Colonic mucosa (tissue), 4 donors: ENCODE data around the gene TP53I13. TPM values are rescaled to one million over a fixed set of nuclear protein-coding genes. Genes with fewer than 3 reads are reported as not detected.
A peak's percentile ranks its signal among the peaks of the same experiment; 100 is the strongest.

Experiments used
- DNase-seq: peaks from one replicate; pipeline ENCODE4 v3.0.0-alpha.2; 2020
- H3K27ac ChIP-seq: fragments of 200-600 bp; one replicate; pipeline ENCODE4 v1.8.0; 2021
- H3K27me3 ChIP-seq: fragments of 200-600 bp; one replicate; pipeline ENCODE4 v1.8.0; 2021
- H3K36me3 ChIP-seq: fragments of 200-600 bp; one replicate; pipeline ENCODE4 v1.8.0; 2021
- H3K4me1 ChIP-seq: fragments of 200-600 bp; one replicate; pipeline ENCODE4 v1.8.0; 2021; ENCODE audit warnings: mild to moderate bottlenecking
- H3K4me3 ChIP-seq: fragments of 200-600 bp; one replicate; pipeline ENCODE4 v1.8.0; 2021
- H3K9ac ChIP-seq, 2 donors: one replicate each; pipeline ENCODE4 v1.7.0; 2013; ENCODE audit warnings: control low read depth in 2 of 2, low read depth in 2 of 2, low read length in 2 of 2
- H3K9me3 ChIP-seq: fragments of 200-600 bp; one replicate; pipeline ENCODE4 v1.8.0; 2021
- CTCF ChIP-seq: fragments of 200-600 bp; IDR thresholded peaks from one replicate; pipeline ENCODE4 v1.8.0; 2022; ENCODE audit warnings: antibody characterized with exemption, mild to moderate bottlenecking
- intact Hi-C: fragments of 100-400 bp; cut with DNase I; formaldehyde crosslinking; loops from one replicate; pipeline ENCODE4 v1.14.1; 2022
- total RNA-seq, 2 donors: library from RNA; stranded (reverse); fragmentation: NEBNext Ultra II Directional in 1 of 2; extraction: Animal tissue kit (Norgen Biotek cat#: 25700) in 1 of 2; gene quantifications; one replicate each; pipeline ENCODE4 v1.2.1, GENCODE V29; 2021
- donor health status: healthy.
- donor health status: DM: no; HTN: no; CAD: no.
- donor health status: DM: no; HTN: no; CAD: no.

The TP53I13 gene
- total RNA-seq, 2 donors from 2014 or later = 41.2 to 91.2 TPM

DNA sequence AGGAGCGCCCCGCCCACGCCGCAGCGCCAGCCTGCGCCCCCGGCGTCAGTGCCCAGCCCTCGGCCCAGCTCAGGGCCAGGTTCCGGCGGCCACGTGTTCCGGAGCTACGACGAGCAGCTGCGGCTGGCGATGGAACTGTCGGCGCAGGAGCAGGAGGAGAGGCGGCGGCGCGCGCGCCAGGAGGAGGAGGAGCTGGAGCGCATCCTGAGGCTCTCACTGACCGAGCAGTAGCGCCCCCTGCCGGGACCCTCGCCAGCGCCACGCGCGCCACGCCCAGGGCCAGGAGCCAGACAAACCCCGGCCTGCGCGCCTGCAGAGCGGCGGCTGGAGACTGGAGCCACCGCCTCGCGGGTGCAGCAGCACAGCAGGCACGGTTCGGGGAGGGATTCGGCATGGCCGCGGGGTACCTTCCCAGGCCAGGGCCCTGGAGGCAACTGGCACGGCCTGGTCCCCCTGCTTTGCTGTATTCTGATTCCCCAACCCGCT is 44.9 kb downstream of the TP53I13 start:
- Histone ChIP-seq H3K36me3 (no peaks in the 10 kb centered on the region), H3K9ac (peak overlapping the region; percentile 26 to 37), H3K9me3 (no peaks in the 10 kb centered on the region), H3K27me3 (peaks cover 4% of the 10 kb centered on the region), H3K4me1 (peaks cover 20% of the 10 kb centered on the region), H3K4me3 (peak overlapping the region; percentile 31), H3K27ac (no peak overlapping the region)
- peak; percentile 91 for TF ChIP-seq CTCF
- intact Hi-C loops = no loop called here
- peak; percentile 98 for DNase-seq

GRCh38 chr17:29613856-29614255 is 45.4 kb downstream of the TP53I13 start:
- intact Hi-C loops = no loop called here
- Histone ChIP-seq H3K27ac (no peak overlapping the region), H3K4me1 (peaks cover 20% of the 10 kb centered on the region), H3K4me3 (peak overlapping the region; percentile 31), H3K27me3 (peaks cover 4% of the 10 kb centered on the region), H3K36me3 (no peaks in the 10 kb centered on the region), H3K9ac (peak overlapping the region; percentile 26 to 37), H3K9me3 (no peaks in the 10 kb centered on the region)
- no peak for TF ChIP-seq CTCF
- DNase-seq = no peak

- Histone ChIP-seq H3K9me3 (no peaks in the 10 kb centered on the region), H3K9ac (no peak overlapping the region), H3K27ac (no peak overlapping the region), H3K4me3 (no peak overlapping the region), H3K36me3 (no peaks in the 10 kb centered on the region), H3K27me3 (peaks cover 4% of the 10 kb centered on the region), H3K4me1 (peaks cover 20% of the 10 kb centered on the region)
- DNase-seq = no peak
- TF ChIP-seq CTCF = no peak
- intact Hi-C loops = loop anchor here (5.0 kb wide), 1 partner anchor 32 kb away; no protein-coding TSS in a partner anchor
Observed at GRCh38 chr17:29614349-29615047, 46.0 kb downstream of the TP53I13 start.

- peaks cover 4% of the 10 kb centered on the region for H3K27me3 ChIP-seq
- intact Hi-C loops = loop anchor here (5.0 kb wide), 1 partner anchor 33 kb away; no protein-coding TSS in a partner anchor
- H3K4me1 ChIP-seq = peaks cover 20% of the 10 kb centered on the region
- peak; percentile 56 for DNase-seq
- H3K4me3 ChIP-seq = peak overlapping the region; percentile 28
- H3K9me3 ChIP-seq = no peaks in the 10 kb centered on the region
- H3K36me3 ChIP-seq = no peaks in the 10 kb centered on the region
- no peak overlapping the region for H3K9ac ChIP-seq
- TF ChIP-seq CTCF = no peak
- H3K27ac ChIP-seq = no peak overlapping the region
Observed at GRCh38 chr17:29615048-29615385, 46.5 kb downstream of the TP53I13 start.

GRCh38 chr17:29615492-29616299 is 47.2 kb downstream of the TP53I13 start:
- no peaks in the 10 kb centered on the region for H3K36me3 ChIP-seq
- H3K9ac ChIP-seq = peak overlapping the region; percentile 19 to 56
- peaks cover 4% of the 10 kb centered on the region for H3K27me3 ChIP-seq
- DNase-seq = peak; percentile 88
- H3K4me3 ChIP-seq = peak overlapping the region; percentile 28
- H3K4me1 ChIP-seq = peaks cover 20% of the 10 kb centered on the region
- TF ChIP-seq CTCF = no peak
- no peak overlapping the region for H3K27ac ChIP-seq
- intact Hi-C loops = loop anchor here (5.0 kb wide), 1 partner anchor 33 kb away; no protein-coding TSS in a partner anchor
- no peaks in the 10 kb centered on the region for H3K9me3 ChIP-seq
